ENCODE results near the gene ZFP3.
"Not testable (repeated sequence)": the region's sequence is repeated elsewhere in the genome, so short reads cannot be mapped to it uniquely, and the experiment has no call there.

The ZFP3 gene

GRCh38 chr17:5069724-5070123 lies 8.5 kb upstream of the ZFP3 start:
- H3K4me3 ChIP-seq (ENCODE audit: low read depth, low read length): no peak overlapping the region
- DNase-seq (ENCODE audit: low read depth, low spot score): no peak
- in situ Hi-C loops (cut with HindIII; ENCODE audit: low sequenced_read_pairs): no loop called here
- TF ChIP-seq CTCF (IDR thresholded peaks at IDR 0.05; ENCODE audit: low read depth, low read length): no peak

- H3K4me3 ChIP-seq (ENCODE audit: low read depth, low read length); in situ Hi-C loops (cut with HindIII; ENCODE audit: low sequenced_read_pairs); DNase-seq (ENCODE audit: low read depth, low spot score): not testable (repeated sequence)
Observed at GRCh38 chr17:5075472-5075871, 2.8 kb upstream of the ZFP3 start.

GRCh38 chr17:5077275-5077674 lies 992 bp upstream of the ZFP3 start:
- in situ Hi-C loops (cut with HindIII; ENCODE audit: low sequenced_read_pairs); DNase-seq (ENCODE audit: low read depth, low spot score); H3K4me3 ChIP-seq (ENCODE audit: low read depth, low read length): not testable (repeated sequence)

GRCh38 chr17:5077781-5078105 lies 524 bp upstream of the ZFP3 start:
- in situ Hi-C loops (cut with HindIII; ENCODE audit: low sequenced_read_pairs): no loop called here
- H3K4me3 ChIP-seq (ENCODE audit: low read depth, low read length): peak overlapping the region; percentile 68
- no peak for DNase-seq (ENCODE audit: low read depth, low spot score)
- no peak for TF ChIP-seq CTCF (IDR thresholded peaks at IDR 0.05; ENCODE audit: low read depth, low read length)

GRCh38 chr17:5080591-5080990 lies 2.3 kb downstream of the ZFP3 start:
- no peak for DNase-seq (ENCODE audit: low read depth, low spot score)
- no peak for TF ChIP-seq CTCF (IDR thresholded peaks at IDR 0.05; ENCODE audit: low read depth, low read length)
- H3K4me3 ChIP-seq (ENCODE audit: low read depth, low read length): no peak overlapping the region
- in situ Hi-C loops (cut with HindIII; ENCODE audit: low sequenced_read_pairs): no loop called here

GRCh38 chr17:5092218-5093010 lies 14.1 kb downstream of the ZFP3 start:
- no peak overlapping the region for H3K4me3 ChIP-seq (ENCODE audit: low read depth, low read length)
- TF ChIP-seq CTCF (IDR thresholded peaks at IDR 0.05; ENCODE audit: low read depth, low read length): no peak
- in situ Hi-C loops (cut with HindIII; ENCODE audit: low sequenced_read_pairs): no loop called here
- DNase-seq (ENCODE audit: low read depth, low spot score): peak; percentile 5

GRCh38 chr17:5096731-5097100 lies 18.4 kb downstream of the ZFP3 start:
- no peak overlapping the region for H3K4me3 ChIP-seq (ENCODE audit: low read depth, low read length)
- in situ Hi-C loops (cut with HindIII; ENCODE audit: low sequenced_read_pairs): no loop called here

More at GRCh38 chr17:5096731-5097100, 18.4 kb downstream of the ZFP3 start:
- no peak for DNase-seq (ENCODE audit: low read depth, low spot score)
- no peak for TF ChIP-seq CTCF (IDR thresholded peaks at IDR 0.05; ENCODE audit: low read depth, low read length)
